Calu3 (cell line): ENCODE data around the gene UBE2L6. TPM values are rescaled to one million over a fixed set of nuclear protein-coding genes. Genes with fewer than 3 reads are reported as not detected.
"Not testable (repeated sequence)": the region's sequence is repeated elsewhere in the genome, so short reads cannot be mapped to it uniquely, and the experiment has no call there.

ENCODE experiments used
- BruUV-seq: library from RNA; stranded (reverse); fragments of 400-500 nt; replicated peaks from 2 replicates; lab custom pipeline; 2021; lab: Mats Ljungman, UMichigan
- CTCF ChIA-PET: fragments of 300-600 bp; sonication (Branson Sonifier 250); formaldehyde crosslinking; loops from one replicate; lab custom pipeline; 2022; ENCODE audit warnings: antibody characterized with exemption; lab: Charles Lee
- DNase-seq: peaks from one replicate; pipeline ENCODE4 v3.0.0; 2022
- H3K27ac Mint-ChIP-seq: one replicate; pipeline ENCODE4 v1.8.0; 2022; ENCODE audit warnings: mixed read lengths; ENCODE audit not compliant: unreplicated experiment
- H3K27me3 Mint-ChIP-seq: one replicate; pipeline ENCODE4 v1.8.0; 2022; ENCODE audit warnings: mixed read lengths; ENCODE audit not compliant: unreplicated experiment
- H3K36me3 Mint-ChIP-seq: one replicate; pipeline ENCODE4 v1.8.0; 2022; ENCODE audit warnings: mild to moderate bottlenecking, moderate library complexity, mixed read lengths; ENCODE audit not compliant: insufficient read depth, unreplicated experiment
- H3K4me1 Mint-ChIP-seq: one replicate; pipeline ENCODE4 v1.8.0; 2022; ENCODE audit warnings: mild to moderate bottlenecking, low read depth, mixed read lengths; ENCODE audit not compliant: unreplicated experiment
- H3K4me3 Mint-ChIP-seq: one replicate; pipeline ENCODE4 v1.8.0; 2022; ENCODE audit warnings: mild to moderate bottlenecking, low read depth, moderate library complexity, mixed read lengths; ENCODE audit not compliant: unreplicated experiment
- H3K9me3 Mint-ChIP-seq: one replicate; pipeline ENCODE4 v1.8.0; 2022; ENCODE audit warnings: low read depth, mixed read lengths; ENCODE audit not compliant: unreplicated experiment
- intact Hi-C: fragments of 100-400 bp; cut with micrococcal nuclease; formaldehyde crosslinking; loops from one replicate; pipeline ENCODE4 v1.10.0; 2022; ENCODE audit not compliant: unreplicated experiment
- total RNA-seq: library from RNA; stranded (reverse); gene quantifications from 2 replicates; pipeline ENCODE4 v1.2.3, GENCODE V29; 2022
- TF ChIP-seq, protein P1 (sequence below): fragments of 200-600 bp; IDR thresholded peaks from one replicate; pipeline ENCODE4 v1.8.0; 2022; ENCODE audit warnings: antibody characterized with exemption; ENCODE audit not compliant: unreplicated experiment

UBE2L6 gene
- total RNA-seq, 1 experiment from 2014 or later, result 80.8 TPM

DNA sequence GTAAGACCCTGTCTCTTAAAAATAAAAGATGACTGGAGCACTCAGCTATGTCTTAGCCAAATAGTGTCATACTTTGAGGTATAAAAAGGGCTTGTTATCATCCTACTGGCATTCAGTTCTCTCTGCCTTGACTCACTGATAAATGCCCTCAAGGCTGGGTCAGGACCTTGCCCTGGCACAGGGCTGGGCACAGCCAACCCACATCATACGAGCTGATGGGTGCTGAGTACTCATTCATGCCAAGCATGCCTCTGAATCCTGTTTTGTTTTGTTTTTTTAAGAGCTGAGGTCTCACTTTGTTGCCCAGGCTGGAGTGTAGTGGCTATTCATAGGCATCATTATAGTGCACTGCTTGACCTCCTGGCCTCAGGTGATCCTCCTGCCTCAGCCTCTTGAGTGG is 28.1 kb downstream of the UBE2L6 start:
- intact Hi-C loops, result no loop called here
- peaks cover 82% of the 10 kb centered on the region for H3K27me3 Mint-ChIP-seq
- H3K4me1 Mint-ChIP-seq, result no peaks in the 10 kb centered on the region
- DNase-seq, result no peak
- no TSS peak for BruUV-seq
- peaks cover 6% of the 10 kb centered on the region for H3K36me3 Mint-ChIP-seq
- no peak overlapping the region for H3K27ac Mint-ChIP-seq
- H3K9me3 Mint-ChIP-seq, result no peaks in the 10 kb centered on the region
- H3K4me3 Mint-ChIP-seq, result no peak overlapping the region
- CTCF ChIA-PET, result no interaction called here
- TF ChIP-seq, protein P1, sequence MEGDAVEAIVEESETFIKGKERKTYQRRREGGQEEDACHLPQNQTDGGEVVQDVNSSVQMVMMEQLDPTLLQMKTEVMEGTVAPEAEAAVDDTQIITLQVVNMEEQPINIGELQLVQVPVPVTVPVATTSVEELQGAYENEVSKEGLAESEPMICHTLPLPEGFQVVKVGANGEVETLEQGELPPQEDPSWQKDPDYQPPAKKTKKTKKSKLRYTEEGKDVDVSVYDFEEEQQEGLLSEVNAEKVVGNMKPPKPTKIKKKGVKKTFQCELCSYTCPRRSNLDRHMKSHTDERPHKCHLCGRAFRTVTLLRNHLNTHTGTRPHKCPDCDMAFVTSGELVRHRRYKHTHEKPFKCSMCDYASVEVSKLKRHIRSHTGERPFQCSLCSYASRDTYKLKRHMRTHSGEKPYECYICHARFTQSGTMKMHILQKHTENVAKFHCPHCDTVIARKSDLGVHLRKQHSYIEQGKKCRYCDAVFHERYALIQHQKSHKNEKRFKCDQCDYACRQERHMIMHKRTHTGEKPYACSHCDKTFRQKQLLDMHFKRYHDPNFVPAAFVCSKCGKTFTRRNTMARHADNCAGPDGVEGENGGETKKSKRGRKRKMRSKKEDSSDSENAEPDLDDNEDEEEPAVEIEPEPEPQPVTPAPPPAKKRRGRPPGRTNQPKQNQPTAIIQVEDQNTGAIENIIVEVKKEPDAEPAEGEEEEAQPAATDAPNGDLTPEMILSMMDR, result no peak

DNA sequence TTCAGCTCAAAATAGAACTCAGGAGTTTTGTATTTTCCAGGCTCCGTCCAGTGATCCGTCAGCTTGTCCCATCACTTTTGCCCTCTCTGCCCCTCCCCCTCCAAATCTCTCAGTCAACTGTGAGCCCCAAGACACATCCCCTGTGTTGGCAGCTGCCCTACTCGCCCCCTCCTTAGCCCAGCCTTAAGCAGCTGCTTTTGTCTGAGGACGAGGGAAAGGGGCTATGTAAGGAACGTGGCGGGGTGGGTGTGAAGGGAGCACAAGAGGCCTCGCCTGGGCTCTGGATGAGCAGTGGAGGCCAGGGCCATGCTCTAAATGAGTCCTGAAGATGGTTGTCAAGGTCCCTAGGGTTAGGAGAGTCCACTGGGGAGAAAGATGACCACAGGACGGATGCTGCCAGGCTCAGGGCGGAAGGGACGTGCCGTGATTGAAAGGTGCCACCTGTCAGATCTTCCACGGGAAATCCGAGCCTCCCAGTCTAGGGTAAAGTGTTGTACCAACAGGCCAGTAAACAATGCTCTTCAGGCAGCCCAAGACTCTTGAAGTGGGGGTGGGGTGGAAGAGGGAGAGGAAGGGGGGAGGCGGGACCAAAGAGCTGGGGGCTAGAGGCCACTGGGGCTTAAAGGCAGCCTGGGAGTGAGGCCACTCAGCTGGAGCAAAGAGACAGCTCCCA is 30.4 kb downstream of the UBE2L6 start, which contains the start of gene SMTNL1:
Gene SMTNL1, plus strand, starts transcription at position 649 of the 673 bp plus-strand sequence. CDS start 5,048 bp downstream, outside the sequence.
- no peak within 1 kb of the TSS for H3K4me3 Mint-ChIP-seq
- no TSS peak for BruUV-seq
- no peaks in the 10 kb centered on the region for H3K36me3 Mint-ChIP-seq
- H3K27me3 Mint-ChIP-seq, result peaks cover 64% of the 10 kb centered on the region
- no peak for DNase-seq
- intact Hi-C loops, result no loop called here
- no peaks in the 10 kb centered on the region for H3K9me3 Mint-ChIP-seq
- CTCF ChIA-PET, result no interaction called here
- no peak within 1 kb of the TSS for H3K27ac Mint-ChIP-seq
- TF ChIP-seq, protein P1, result no peak
- H3K4me1 Mint-ChIP-seq, result no peaks in the 10 kb centered on the region

DNA sequence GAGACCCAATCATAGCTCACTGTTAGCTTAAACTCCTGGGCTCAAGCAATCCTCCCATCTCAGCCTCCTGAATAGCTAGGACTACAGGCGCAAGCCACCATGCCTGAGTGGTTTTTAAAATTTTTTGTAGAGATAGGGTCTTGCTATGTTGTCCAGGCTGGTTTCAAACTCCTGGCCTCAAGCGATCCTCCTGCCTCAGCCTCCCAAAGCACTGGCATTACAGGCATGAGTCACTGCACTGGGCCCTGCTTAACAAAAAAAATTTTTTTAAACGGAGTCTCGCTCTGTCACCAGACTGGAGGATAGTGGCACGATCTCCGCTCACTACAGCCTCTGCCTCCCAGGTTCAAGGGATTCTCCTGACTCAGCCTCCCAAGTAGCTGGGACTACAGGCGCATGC is 33.0 kb downstream of the UBE2L6 start:
- H3K4me1 Mint-ChIP-seq, H3K4me3 Mint-ChIP-seq, H3K9me3 Mint-ChIP-seq, intact Hi-C loops, DNase-seq, BruUV-seq, H3K27ac Mint-ChIP-seq: not testable (repeated sequence)
- peaks cover 16% of the 10 kb centered on the region for H3K36me3 Mint-ChIP-seq
- peaks cover 43% of the 10 kb centered on the region for H3K27me3 Mint-ChIP-seq
- CTCF ChIA-PET, result interaction anchor here (0.9 kb wide), 1 partner anchor 76 kb away, joined by 3 read pairs; no protein-coding TSS in a partner anchor

DNA sequence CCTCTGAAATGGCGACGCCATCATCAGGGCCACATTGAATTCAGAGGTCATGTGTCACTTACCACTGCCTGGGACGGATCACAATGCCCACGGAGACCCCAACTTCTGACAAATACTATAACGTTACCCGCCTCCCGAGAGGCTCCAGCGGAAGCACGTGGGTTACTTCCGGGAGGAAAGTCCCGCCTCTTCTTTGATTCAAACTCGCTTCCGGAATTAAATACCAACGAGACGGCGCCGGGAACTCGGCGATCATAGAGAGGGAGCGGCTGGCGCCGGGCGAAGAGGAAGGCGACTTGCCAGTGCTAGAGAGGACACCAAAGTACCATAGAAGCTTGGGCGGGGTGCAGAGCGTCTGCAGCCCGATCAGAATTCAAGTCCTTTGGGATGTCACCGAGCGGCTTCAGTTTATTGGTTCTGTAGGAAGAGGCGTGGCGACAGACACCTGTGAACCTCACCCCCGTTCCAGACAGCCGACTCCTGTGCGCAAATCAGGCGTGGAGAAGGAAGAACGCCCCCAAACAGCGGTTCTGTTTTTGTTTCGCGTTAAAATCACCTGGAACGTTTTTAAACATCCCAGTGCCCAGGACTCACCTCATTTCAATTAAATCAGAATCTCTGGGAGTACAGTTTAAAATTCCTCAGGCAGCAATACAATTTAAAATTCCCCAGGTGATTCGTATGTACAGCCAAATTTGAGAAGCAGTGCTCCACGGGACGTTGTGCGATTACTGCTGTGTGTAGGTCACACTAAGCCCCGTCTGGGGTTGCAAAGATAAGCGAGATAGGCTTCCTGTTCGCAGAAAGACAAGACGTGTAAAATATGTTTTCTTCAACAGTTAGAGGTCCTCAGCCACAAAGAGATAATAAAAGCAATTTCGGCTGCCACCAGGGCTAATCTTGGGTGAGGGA is 36.6 kb downstream of the UBE2L6 start, which contains the start of gene TIMM10:
Gene TIMM10, minus strand, starts transcription at position 159 of the 912 bp plus-strand sequence. CDS start 565 bp downstream, outside the sequence.
- Mint-ChIP-seq H3K4me3 (peak within 1 kb of the TSS; percentile 78), H3K9me3 (no peaks in the 10 kb centered on the region), H3K27ac (peak within 1 kb of the TSS; percentile 65), H3K4me1 (peaks cover 12% of the 10 kb centered on the region), H3K27me3 (peaks cover 10% of the 10 kb centered on the region), H3K36me3 (peaks cover 23% of the 10 kb centered on the region)
- TF ChIP-seq, protein P1, result no peak
- CTCF ChIA-PET, result interaction anchor here (0.6 to 1.3 kb wide), 4 partner anchors 37 to 114 kb away, joined by 3 to 5 read pairs (median 4); partner anchors contain the start of gene UBE2L6
- BruUV-seq, result TSS peak; percentile 89
- intact Hi-C loops, result loop anchor here (1.0 kb wide), 1 partner anchor 78 kb away; no protein-coding TSS in a partner anchor
- DNase-seq, result peak; percentile 91
